ENCODE results near the gene ADCY1. TPM values are rescaled to one million over a fixed set of nuclear protein-coding genes. Genes with fewer than 3 reads are reported as not detected.

ADCY1 gene
- total RNA-seq, 4 donors from 2014 or later = under 0.01 to 4.3 (median 4.1) TPM; not detected in 1

GRCh38 chr7:45715471-45716352 is 141.5 kb downstream of the ADCY1 start:
- intact Hi-C loops (cut with DNase I; ENCODE audit: low total_unique reads) = no loop called here
- no peaks in the 10 kb centered on the region for H3K36me3 ChIP-seq
- H3K9me3 ChIP-seq = no peaks in the 10 kb centered on the region
- TF ChIP-seq POLR2A (IDR thresholded peaks at IDR 0.05) = no peak
- TF ChIP-seq, protein P1, sequence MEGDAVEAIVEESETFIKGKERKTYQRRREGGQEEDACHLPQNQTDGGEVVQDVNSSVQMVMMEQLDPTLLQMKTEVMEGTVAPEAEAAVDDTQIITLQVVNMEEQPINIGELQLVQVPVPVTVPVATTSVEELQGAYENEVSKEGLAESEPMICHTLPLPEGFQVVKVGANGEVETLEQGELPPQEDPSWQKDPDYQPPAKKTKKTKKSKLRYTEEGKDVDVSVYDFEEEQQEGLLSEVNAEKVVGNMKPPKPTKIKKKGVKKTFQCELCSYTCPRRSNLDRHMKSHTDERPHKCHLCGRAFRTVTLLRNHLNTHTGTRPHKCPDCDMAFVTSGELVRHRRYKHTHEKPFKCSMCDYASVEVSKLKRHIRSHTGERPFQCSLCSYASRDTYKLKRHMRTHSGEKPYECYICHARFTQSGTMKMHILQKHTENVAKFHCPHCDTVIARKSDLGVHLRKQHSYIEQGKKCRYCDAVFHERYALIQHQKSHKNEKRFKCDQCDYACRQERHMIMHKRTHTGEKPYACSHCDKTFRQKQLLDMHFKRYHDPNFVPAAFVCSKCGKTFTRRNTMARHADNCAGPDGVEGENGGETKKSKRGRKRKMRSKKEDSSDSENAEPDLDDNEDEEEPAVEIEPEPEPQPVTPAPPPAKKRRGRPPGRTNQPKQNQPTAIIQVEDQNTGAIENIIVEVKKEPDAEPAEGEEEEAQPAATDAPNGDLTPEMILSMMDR (IDR thresholded peaks at IDR 0.05) = no peak
- H3K4me3 ChIP-seq = no peak overlapping the region
- no peaks in the 10 kb centered on the region for H3K27me3 ChIP-seq
- DNase-seq = no peak
- no peaks in the 10 kb centered on the region for H3K4me1 ChIP-seq
- H3K27ac ChIP-seq = no peak overlapping the region

GRCh38 chr7:45716380-45717203 is 142.4 kb downstream of the ADCY1 start:
- Histone ChIP-seq H3K36me3 (no peaks in the 10 kb centered on the region), H3K9me3 (no peaks in the 10 kb centered on the region), H3K27me3 (no peaks in the 10 kb centered on the region), H3K4me1 (no peaks in the 10 kb centered on the region), H3K27ac (no peak overlapping the region), H3K4me3 (no peak overlapping the region)
- intact Hi-C loops (cut with DNase I; ENCODE audit: low total_unique reads) = no loop called here
- DNase-seq = no peak
- TF ChIP-seq POLR2A (IDR thresholded peaks at IDR 0.05) = no peak
- TF ChIP-seq, protein P1 (IDR thresholded peaks at IDR 0.05) = no peak

GRCh38 chr7:45717537-45718235 is 143.5 kb downstream of the ADCY1 start:
- H3K9me3 ChIP-seq = no peaks in the 10 kb centered on the region
- H3K4me1 ChIP-seq = no peaks in the 10 kb centered on the region
- H3K27me3 ChIP-seq = no peaks in the 10 kb centered on the region
- H3K4me3 ChIP-seq = no peak overlapping the region
- intact Hi-C loops (cut with DNase I; ENCODE audit: low total_unique reads) = no loop called here
- DNase-seq = no peak
- no peak overlapping the region for H3K27ac ChIP-seq
- no peaks in the 10 kb centered on the region for H3K36me3 ChIP-seq
- TF ChIP-seq POLR2A (IDR thresholded peaks at IDR 0.05) = no peak
- TF ChIP-seq, protein P1 (IDR thresholded peaks at IDR 0.05) = no peak

DNA sequence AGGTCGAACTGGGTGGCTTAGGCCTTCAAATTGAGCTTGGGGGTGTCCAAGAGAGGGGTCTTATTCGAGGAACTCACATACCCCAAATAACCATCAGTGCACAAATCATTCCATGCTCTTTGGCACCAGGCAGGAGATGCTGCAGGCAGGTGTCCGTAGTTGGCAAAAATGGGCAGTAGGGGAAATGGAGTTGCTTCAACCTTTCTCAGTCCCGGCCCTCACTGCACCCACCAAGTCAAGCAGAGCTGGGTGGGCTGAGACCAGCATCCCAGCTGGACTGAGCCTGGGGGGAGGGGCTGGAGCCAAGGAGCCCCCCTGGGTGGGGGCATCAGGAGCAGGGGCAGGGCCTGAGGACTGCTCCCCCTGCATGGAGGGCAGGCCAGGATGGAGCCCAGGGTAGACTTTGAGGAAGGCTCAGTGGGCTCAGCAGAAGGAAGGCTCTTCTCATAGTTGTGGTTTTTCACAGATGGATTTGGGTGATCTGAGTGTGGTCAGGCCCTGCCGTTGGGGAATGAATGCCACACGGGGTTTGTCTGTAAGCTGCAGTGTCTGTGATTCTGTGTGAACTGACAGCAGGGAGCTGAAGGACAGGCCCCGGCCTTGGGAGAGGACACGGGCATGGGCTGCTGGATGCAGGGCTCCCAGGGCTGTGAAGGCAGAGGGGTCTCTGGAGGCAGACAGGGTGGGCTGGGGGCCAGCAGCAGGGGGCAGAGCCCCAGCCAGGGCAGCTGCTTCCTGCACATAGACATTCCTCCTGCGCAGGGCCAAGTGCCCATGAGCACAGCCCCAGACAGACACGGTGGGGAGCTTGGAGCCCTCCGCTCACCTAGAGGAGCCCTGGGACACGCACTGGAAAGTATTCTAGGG is 144.5 kb downstream of the ADCY1 start:
- H3K4me1 ChIP-seq = no peaks in the 10 kb centered on the region
- no peaks in the 10 kb centered on the region for H3K9me3 ChIP-seq
- no peaks in the 10 kb centered on the region for H3K27me3 ChIP-seq
- no peaks in the 10 kb centered on the region for H3K36me3 ChIP-seq
- H3K27ac ChIP-seq = no peak overlapping the region
- DNase-seq = no peak
- intact Hi-C loops (cut with DNase I; ENCODE audit: low total_unique reads) = no loop called here
- TF ChIP-seq, protein P1 (IDR thresholded peaks at IDR 0.05) = no peak
- no peak for TF ChIP-seq POLR2A (IDR thresholded peaks at IDR 0.05)
- no peak overlapping the region for H3K4me3 ChIP-seq

All from uterus (tissue), 4 donors.